Mammary epithelial cell (primary cell): ENCODE measurements around the gene FREM1.

Experiments
- CTCF ChIP-seq, 2 donors: IDR thresholded peaks in 1 of 2; conservative IDR thresholded peaks in 1 of 2; 2 replicates each; pipeline ENCODE4 v1.5.1; 2011 to 2012; ENCODE audit warnings: inconsistent platforms in 2 of 2, low read length in 2 of 2, mild to moderate bottlenecking in 2 of 2, control low read depth in 1 of 2, low read depth in 1 of 2; ENCODE audit not compliant: insufficient read depth in 1 of 2; ENCODE audit errors: extremely low read depth in 1 of 2
- EZH2 ChIP-seq: IDR thresholded peaks from 2 replicates; pipeline ENCODE4 v1.6.1; 2012; ENCODE audit warnings: low read length, inconsistent platforms, borderline replicate concordance

GRCh38 chr9:14849851-14850250 is 60.4 kb downstream of the FREM1 start:
- no peak for TF ChIP-seq CTCF (conservative IDR thresholded peaks at IDR 0.05 in 1 of 2, IDR thresholded peaks at IDR 0.05 in 1 of 2; ENCODE audit: extremely low read depth in 1 of 2, insufficient read depth in 1 of 2, low read depth in 1 of 2, low read length in 2 of 2)
- no peak for TF ChIP-seq EZH2
